Endometrial microvascular endothelial cells (primary cell): ENCODE data around the gene SNED1. TPM values are rescaled to one million over a fixed set of nuclear protein-coding genes. Genes with fewer than 3 reads are reported as not detected.

Experiments
- in situ Hi-C: cut with HindIII; loops from 2 replicates; pipeline ENCODE4 v1.10.0; 2017; ENCODE audit warnings: low sequenced_read_pairs, low pct_unique_long_range_greater_than_20kb; ENCODE audit errors: inconsistent ontology term
- total RNA-seq: library from RNA; depleted of rRNA; stranded (reverse); fragments of >200 nt; gene quantifications from one replicate; pipeline ENCODE4 v1.2.3, GENCODE V29; 2015; ENCODE audit errors: inconsistent ontology term

SNED1 gene
- total RNA-seq, 1 donor from 2014 or later, result 15.0 TPM

DNA sequence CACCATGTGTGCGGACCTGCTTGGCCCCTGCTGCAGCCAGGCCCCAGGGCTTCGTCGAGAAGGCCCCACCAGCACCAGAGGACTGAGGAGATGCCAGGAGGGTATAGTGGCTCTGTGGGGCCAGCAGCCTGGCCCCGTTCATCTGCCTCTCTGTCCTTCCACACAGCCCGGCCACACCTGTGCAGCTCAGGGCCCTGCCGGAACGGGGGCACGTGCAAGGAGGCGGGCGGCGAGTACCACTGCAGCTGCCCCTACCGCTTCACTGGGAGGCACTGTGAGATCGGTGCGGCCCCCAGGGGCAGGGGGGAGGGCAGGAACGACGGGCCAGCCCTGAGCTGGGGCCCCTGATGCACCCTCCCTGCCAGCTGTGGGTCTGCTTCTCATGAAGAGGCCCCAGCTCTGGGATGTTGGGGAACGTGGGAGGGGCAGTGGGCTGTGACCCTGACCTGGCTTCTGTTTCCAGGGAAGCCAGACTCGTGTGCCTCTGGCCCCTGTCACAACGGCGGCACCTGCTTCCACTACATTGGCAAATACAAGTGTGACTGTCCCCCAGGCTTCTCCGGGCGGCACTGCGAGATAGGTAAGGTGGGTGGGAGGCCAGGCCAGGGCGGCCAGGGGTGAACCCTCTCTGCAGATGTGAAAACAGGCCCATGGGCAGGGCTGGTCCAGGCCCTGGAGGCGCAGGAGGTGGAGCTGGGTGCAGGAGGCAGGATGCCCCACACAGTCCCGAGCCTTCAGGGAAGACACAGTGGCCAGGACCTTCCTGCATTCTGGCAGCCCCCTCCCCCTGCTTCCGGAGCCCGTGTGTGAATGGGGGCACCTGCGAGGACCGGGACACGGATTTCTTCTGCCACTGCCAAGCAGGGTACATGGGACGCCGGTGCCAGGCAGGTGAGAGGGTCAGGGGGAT is 53.4 kb downstream of the SNED1 start:
- in situ Hi-C loops, result no loop called here

- in situ Hi-C loops, result no loop called here
Observed at GRCh38 chr2:241052677-241053360, 54.4 kb downstream of the SNED1 start.

- in situ Hi-C loops, result no loop called here
Observed at GRCh38 chr2:241053576-241054251, 55.3 kb downstream of the SNED1 start.

- in situ Hi-C loops, result no loop called here
Observed at GRCh38 chr2:241061275-241061674, 62.9 kb downstream of the SNED1 start.

DNA sequence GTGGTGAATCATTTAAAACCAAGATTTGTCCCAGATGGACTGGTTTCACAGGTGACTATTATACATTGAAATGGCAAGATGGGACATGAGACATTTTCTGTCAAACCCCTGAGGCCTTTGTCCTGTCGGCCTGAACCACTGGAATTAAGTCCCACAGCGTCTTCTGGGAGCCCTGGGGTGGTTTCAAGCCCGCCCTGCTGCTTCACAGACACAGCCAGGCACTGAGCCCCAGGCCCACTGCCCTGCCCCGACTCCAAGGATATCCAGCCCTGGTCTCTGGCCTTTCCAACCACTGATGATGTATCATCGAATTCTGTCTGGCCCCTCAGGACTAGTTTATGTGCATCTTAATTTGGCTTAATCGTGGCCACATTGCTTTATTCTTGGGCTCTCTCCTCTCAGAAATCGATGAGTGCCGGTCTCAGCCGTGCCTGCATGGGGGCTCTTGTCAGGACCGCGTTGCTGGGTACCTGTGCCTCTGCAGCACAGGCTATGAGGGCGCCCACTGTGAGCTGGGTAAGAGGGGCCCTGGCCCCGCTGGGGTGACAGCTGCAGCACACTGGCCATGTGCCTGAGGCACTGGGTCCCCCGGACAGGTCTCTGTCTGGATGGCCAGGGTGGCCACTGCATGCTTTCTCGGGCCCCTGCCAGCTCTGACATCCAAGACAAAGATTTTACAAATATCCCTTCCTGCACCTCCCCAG is 64.1 kb downstream of the SNED1 start:
- in situ Hi-C loops, result no loop called here

- in situ Hi-C loops, result no loop called here
Observed at GRCh38 chr2:241063093-241063551, 64.7 kb downstream of the SNED1 start.

DNA sequence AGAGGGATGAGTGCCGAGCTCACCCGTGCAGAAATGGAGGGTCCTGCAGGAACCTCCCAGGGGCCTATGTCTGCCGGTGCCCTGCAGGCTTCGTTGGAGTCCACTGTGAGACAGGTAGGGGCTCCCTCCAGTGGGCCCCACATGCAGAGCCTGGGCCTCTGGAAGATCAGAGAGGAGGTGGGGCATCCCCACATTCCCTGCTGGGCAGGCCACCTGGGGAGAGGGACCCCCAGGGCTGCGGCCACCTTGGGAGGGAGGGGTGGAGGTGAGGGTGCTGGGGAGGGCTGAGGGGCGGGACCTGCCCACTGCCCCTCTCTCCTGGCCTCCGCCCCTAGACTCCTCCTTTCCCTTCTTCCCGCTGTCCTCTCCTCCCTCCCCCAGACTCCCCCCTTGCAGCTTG is 65.2 kb downstream of the SNED1 start:
- in situ Hi-C loops, result no loop called here

- in situ Hi-C loops, result no loop called here
Observed at GRCh38 chr2:241064008-241064801, 65.8 kb downstream of the SNED1 start.

GRCh38 chr2:241064802-241065354 is 66.5 kb downstream of the SNED1 start:
- in situ Hi-C loops, result no loop called here

GRCh38 chr2:241065355-241065803 is 67.0 kb downstream of the SNED1 start:
- in situ Hi-C loops, result no loop called here

- in situ Hi-C loops, result no loop called here
Observed at GRCh38 chr2:241066171-241066892, 67.9 kb downstream of the SNED1 start.

GRCh38 chr2:241066893-241067341 is 68.5 kb downstream of the SNED1 start:
- in situ Hi-C loops, result no loop called here

DNA sequence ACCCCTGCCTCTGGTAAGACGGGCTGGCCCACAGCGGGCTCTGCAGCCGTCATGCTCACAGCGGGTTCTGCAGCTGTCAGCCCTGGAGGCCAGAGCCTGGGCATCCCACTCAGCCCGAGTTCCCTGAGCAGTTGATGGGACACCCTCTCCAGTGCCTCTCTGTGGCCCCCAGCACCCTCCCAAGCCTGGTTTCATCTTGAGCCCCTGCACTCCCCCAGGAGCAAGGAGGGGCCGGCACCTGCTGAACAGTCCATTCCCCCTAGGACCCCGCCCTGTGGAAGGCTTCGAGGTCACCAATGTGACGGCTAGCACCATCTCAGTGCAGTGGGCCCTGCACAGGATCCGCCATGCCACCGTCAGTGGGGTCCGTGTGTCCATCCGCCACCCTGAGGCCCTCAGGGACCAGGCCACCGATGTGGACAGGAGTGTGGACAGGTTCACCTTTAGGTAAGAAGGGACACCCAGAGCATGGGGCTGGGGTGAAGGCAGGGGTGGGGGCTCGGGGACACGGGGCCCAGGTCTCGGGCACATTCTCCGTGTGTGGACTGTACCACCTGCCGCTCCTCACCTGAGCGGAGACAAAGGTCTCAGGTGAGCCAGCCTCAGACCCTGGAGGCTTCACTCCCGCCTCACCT is 69.2 kb downstream of the SNED1 start:
- in situ Hi-C loops, result no loop called here

DNA sequence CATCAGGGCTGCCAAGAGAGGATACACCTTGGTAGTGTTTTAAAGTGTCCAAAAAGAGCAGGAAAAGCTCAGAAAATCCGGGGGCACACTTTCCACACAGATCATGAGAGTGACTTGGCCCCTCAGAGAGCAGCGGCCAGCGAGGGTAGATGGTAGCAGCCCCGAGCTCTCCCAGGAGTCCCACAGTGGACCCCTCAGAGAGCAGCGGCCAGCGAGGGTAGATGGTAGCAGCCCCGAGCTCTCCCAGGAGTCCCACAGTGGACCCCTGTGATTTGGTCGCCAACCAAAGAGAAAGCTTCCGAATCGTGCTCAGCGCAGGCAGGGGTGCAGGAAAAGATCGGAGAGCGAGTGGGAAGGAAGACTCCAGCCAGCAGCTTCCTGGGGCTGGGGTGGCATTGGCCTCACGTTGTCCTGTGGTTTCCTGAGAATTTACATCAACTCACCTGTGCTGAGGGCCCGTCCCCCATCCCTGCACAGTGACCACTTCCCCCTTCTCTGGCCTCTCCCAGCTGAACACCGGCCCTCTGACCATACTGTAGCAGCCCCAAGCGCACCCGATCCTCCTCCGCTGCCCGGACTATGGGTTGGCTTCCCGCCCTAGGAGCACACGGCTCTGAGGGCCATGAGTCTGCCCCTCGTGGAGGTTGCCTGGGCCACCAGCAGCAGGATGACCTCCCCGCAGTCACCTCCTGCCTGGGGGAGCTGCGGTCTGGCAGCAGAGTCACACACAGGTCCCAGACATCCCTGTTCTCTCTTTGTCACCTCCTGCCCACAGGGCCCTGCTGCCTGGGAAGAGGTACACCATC is 69.9 kb downstream of the SNED1 start:
- in situ Hi-C loops, result no loop called here

DNA sequence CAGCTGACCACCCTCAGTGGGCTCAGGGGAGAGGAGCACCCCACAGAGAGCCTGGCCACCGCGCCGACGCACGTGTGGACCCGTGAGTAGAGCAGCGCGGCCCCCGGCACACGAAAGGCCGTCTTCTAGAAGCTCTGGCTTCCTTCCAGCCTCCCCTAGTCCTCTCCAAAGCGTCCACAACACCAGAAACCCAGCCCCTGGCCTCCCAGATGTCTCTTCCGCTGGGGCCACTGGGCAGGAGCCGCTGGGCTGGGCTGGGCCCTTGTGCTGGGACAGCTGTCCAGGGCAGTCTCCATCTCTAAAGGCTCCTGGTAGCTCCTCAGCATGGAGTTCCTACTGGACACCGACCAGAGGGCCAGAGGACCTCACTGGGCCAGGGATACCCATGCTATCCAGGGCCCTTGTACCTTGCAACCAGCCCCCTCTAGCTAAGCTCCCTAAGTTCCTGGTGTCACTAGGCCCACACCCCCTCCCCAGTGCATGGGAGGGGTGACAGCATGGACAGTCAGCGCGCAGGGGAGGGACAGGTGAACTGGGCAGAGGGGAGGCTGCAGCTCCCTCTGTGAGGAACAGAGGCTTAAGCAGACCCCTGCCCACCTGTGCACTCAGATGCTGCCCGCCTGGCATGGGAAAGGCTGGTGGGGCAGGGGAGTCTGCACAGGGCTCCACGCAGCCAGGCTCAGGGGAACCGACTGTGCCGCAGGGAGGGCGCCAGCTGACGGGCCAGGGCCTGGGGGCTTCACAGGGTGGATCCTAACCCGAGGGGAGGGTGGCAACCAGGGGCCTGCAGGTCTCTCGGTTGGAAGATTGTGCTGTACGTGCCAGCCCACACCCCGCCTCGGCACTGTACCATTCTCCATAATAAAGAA is 70.8 kb downstream of the SNED1 start:
- in situ Hi-C loops, result no loop called here
